Uterus (tissue), 4 donors: ENCODE results near the gene RHCG. TPM values are rescaled to one million over a fixed set of nuclear protein-coding genes. Genes with fewer than 3 reads are reported as not detected.

ENCODE experiments used
- DNase-seq, 2 donors: peaks; one replicate each; pipeline ENCODE4 v3.0.0-alpha.2; 2019 to 2020
- H3K27ac ChIP-seq, 2 donors: fragments of 200-600 bp; sonication (generic); 1 replicate in 1 of 2; 2 replicates in 1 of 2; pipeline ENCODE4 v1.5.1; 2016 to 2018
- H3K27me3 ChIP-seq, 2 donors: fragments of 200-600 bp; sonication (generic); one replicate each; pipeline ENCODE4 v1.5.1; 2018 to 2019; ENCODE audit warnings: control low read depth in 1 of 2
- H3K36me3 ChIP-seq, 2 donors: fragments of 200-600 bp; sonication (generic); one replicate each; pipeline ENCODE4 v1.5.1; 2019; ENCODE audit warnings: control low read depth in 1 of 2
- H3K4me1 ChIP-seq, 2 donors: fragments of 200-600 bp; sonication (generic); one replicate each; pipeline ENCODE4 v1.5.1; 2018 to 2019; ENCODE audit warnings: control low read depth in 1 of 2
- H3K4me3 ChIP-seq, 2 donors: fragments of 200-600 bp; sonication (generic); 1 replicate in 1 of 2; 2 replicates in 1 of 2; pipeline ENCODE4 v1.5.1; 2018 to 2019; ENCODE audit warnings: mild to moderate bottlenecking in 1 of 2
- H3K9me3 ChIP-seq, 2 donors: fragments of 200-600 bp; sonication (generic); one replicate each; pipeline ENCODE4 v1.5.1; 2019; ENCODE audit warnings: control low read depth in 1 of 2
- POLR2A ChIP-seq, 2 donors: fragments of 450-650 bp; IDR thresholded peaks; one replicate each; pipeline ENCODE4 v1.6.1; 2016; ENCODE audit warnings: antibody characterized with exemption in 2 of 2, mild to moderate bottlenecking in 1 of 2, moderate library complexity in 1 of 2
- intact Hi-C: fragments of 100-400 bp; cut with DNase I; formaldehyde crosslinking; loops from one replicate; pipeline ENCODE4 v1.15.1; 2023; ENCODE audit warnings: low total_unique reads
- total RNA-seq, 4 donors: library from RNA; depleted of rRNA in 3 of 4; stranded (reverse); fragments of >200 nt in 3 of 4; gene quantifications; one replicate each; pipeline versions ENCODE4 v1.1.0 to v1.2.4, GENCODE V29; 2014 to 2023
- TF ChIP-seq, protein P1 (sequence below), 4 experiments: fragments of 200-600 bp in 2 of 4; fragments of 450-650 bp in 2 of 4; sonication (generic) in 2 of 4; IDR thresholded peaks; one replicate each; pipeline ENCODE4 v1.5.1; 2016 to 2019; ENCODE audit warnings: antibody characterized with exemption in 4 of 4, mild to moderate bottlenecking in 2 of 4, moderate library complexity in 1 of 4
- donor health status: DM: yes; HTN: yes; CAD: no.

Gene RHCG
- total RNA-seq, 4 donors from 2014 or later, result 0.14 to 2.9 (median 0.58) TPM; not detected in 1

DNA sequence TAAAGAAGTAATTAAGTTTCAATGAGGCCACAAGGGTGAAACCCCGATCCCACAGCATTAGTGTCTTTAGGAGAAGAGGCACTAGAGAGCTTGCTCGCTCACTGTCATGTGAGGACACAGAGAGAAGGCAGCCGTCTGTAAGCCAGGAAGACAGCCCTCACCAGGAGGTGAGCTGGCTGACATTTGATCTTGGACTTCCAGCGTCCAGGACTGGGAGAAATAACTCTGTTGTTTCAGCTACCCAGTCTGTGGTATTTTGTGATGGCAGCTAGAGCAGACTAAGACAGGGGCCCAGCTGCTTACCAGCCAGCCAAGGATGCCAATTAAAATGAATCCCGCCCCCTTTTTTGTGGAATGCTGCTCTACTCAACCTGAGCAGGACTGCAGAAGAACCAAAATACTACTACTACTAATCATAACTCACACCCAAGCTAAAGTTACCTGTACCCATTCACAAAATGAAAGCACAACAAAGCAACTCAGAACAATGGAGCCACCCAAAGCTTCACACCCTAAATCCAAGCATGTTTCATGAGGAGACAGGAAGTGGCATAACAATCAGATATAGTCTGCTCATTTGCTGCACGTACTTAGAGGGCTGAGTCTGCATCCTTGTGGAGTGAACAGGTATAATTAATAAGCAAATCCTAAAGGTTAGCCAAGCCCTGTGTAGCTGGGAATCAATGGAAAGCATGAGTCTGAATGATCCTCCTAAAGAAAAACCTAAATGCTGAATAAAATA, 35.6 kb upstream of the RHCG start:
- H3K4me3 ChIP-seq, result no peak overlapping the region
- no peak overlapping the region for H3K27ac ChIP-seq
- no peaks in the 10 kb centered on the region for H3K36me3 ChIP-seq
- DNase-seq, result no peak
- no peaks in the 10 kb centered on the region for H3K9me3 ChIP-seq
- no peaks in the 10 kb centered on the region for H3K4me1 ChIP-seq
- intact Hi-C loops, result no loop called here
- TF ChIP-seq POLR2A (IDR thresholded peaks at IDR 0.05), result no peak
- TF ChIP-seq, protein P1, sequence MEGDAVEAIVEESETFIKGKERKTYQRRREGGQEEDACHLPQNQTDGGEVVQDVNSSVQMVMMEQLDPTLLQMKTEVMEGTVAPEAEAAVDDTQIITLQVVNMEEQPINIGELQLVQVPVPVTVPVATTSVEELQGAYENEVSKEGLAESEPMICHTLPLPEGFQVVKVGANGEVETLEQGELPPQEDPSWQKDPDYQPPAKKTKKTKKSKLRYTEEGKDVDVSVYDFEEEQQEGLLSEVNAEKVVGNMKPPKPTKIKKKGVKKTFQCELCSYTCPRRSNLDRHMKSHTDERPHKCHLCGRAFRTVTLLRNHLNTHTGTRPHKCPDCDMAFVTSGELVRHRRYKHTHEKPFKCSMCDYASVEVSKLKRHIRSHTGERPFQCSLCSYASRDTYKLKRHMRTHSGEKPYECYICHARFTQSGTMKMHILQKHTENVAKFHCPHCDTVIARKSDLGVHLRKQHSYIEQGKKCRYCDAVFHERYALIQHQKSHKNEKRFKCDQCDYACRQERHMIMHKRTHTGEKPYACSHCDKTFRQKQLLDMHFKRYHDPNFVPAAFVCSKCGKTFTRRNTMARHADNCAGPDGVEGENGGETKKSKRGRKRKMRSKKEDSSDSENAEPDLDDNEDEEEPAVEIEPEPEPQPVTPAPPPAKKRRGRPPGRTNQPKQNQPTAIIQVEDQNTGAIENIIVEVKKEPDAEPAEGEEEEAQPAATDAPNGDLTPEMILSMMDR (IDR thresholded peaks at IDR 0.05), result no peak
- no peaks in the 10 kb centered on the region for H3K27me3 ChIP-seq

- H3K4me1 ChIP-seq, result no peaks in the 10 kb centered on the region
- no peak overlapping the region for H3K4me3 ChIP-seq
- intact Hi-C loops, result no loop called here
- no peaks in the 10 kb centered on the region for H3K9me3 ChIP-seq
- H3K36me3 ChIP-seq, result no peaks in the 10 kb centered on the region
- no peak overlapping the region for H3K27ac ChIP-seq
- H3K27me3 ChIP-seq, result no peaks in the 10 kb centered on the region
- DNase-seq, result no peak
- no peak for TF ChIP-seq POLR2A (IDR thresholded peaks at IDR 0.05)
- TF ChIP-seq, protein P1 (IDR thresholded peaks at IDR 0.05), result no peak
Measured at GRCh38 chr15:89530976-89531375, 34.6 kb upstream of the RHCG start.

GRCh38 chr15:89528757-89529352, 32.5 kb upstream of the RHCG start:
- H3K27me3 ChIP-seq, result no peaks in the 10 kb centered on the region
- no peak overlapping the region for H3K27ac ChIP-seq
- TF ChIP-seq POLR2A (IDR thresholded peaks at IDR 0.05), result no peak
- TF ChIP-seq, protein P1 (IDR thresholded peaks at IDR 0.05), result no peak
- H3K4me1 ChIP-seq, result no peaks in the 10 kb centered on the region
- no peak overlapping the region for H3K4me3 ChIP-seq
- no peaks in the 10 kb centered on the region for H3K9me3 ChIP-seq
- intact Hi-C loops, result no loop called here
- no peak for DNase-seq
- H3K36me3 ChIP-seq, result no peaks in the 10 kb centered on the region

- Histone ChIP-seq H3K27ac (no peak overlapping the region), H3K4me1 (no peaks in the 10 kb centered on the region), H3K27me3 (no peaks in the 10 kb centered on the region), H3K36me3 (no peaks in the 10 kb centered on the region), H3K9me3 (no peaks in the 10 kb centered on the region), H3K4me3 (no peak overlapping the region)
- no peak for DNase-seq
- TF ChIP-seq, protein P1 (IDR thresholded peaks at IDR 0.05), result no peak
- no peak for TF ChIP-seq POLR2A (IDR thresholded peaks at IDR 0.05)
- intact Hi-C loops, result no loop called here
Measured at GRCh38 chr15:89526601-89527441, 30.4 kb upstream of the RHCG start.

- Histone ChIP-seq H3K27ac (no peak overlapping the region), H3K36me3 (no peaks in the 10 kb centered on the region), H3K27me3 (no peaks in the 10 kb centered on the region), H3K9me3 (no peaks in the 10 kb centered on the region), H3K4me3 (no peak overlapping the region), H3K4me1 (no peaks in the 10 kb centered on the region)
- intact Hi-C loops, result no loop called here
- no peak for TF ChIP-seq POLR2A (IDR thresholded peaks at IDR 0.05)
- TF ChIP-seq, protein P1 (IDR thresholded peaks at IDR 0.05), result no peak
- no peak for DNase-seq
Measured at GRCh38 chr15:89526181-89526580, 29.8 kb upstream of the RHCG start.
